ENCODE results near the gene HCFC2. TPM values are rescaled to one million over a fixed set of nuclear protein-coding genes. Genes with fewer than 3 reads are reported as not detected.

The HCFC2 gene
- total and polyA plus RNA-seq, 4 experiments from 2014 or later: 4.1 to 18.5 (median 13.4) TPM

- peaks cover 30 to 49% (median 34%) of the 10 kb centered on the region in 4 donors for H3K4me1 Mint-ChIP-seq
- Histone ChIP-seq H3K36me3 (ENCODE audit: insufficient read depth, low read length) (peaks cover 3% of the 10 kb centered on the region), H3K27me3 (ENCODE audit: insufficient read depth, low read length) (no peaks in the 10 kb centered on the region), H3K4me1 (ENCODE audit: insufficient read depth, low read length) (peaks cover 47% of the 10 kb centered on the region), H3K9me3 (ENCODE audit: control insufficient read depth in 1 of 2, low read length in 2 of 2) (no peaks in the 10 kb centered on the region), H3K4me3 (ENCODE audit: low read length in 2 of 2) (no peak overlapping the region), H3K27ac (ENCODE audit: low read depth, low read length) (no peak overlapping the region)
- peak overlapping the region in 2 of 7 donors; percentile 44 to 62 for H3K27ac Mint-ChIP-seq
- H3K27me3 Mint-ChIP-seq: no peaks in the 10 kb centered on the region
- POLR2A ChIA-PET (ENCODE audit: partially characterized antibody): no interaction called here
- H3K36me3 Mint-ChIP-seq: peaks cover 26 to 44% of the 10 kb centered on the region in 2 donors
- intact Hi-C loops (cut with micrococcal nuclease): no loop called here
- peak overlapping the region in 1 of 8 donors; percentile 27 for H3K4me3 Mint-ChIP-seq
- CTCF ChIA-PET (ENCODE audit: partially characterized antibody): interaction anchor here (2.7 kb wide), 1 partner anchor 23 kb away, joined by 13 read pairs; no protein-coding TSS in a partner anchor
- H3K9me3 Mint-ChIP-seq: no peaks in the 10 kb centered on the region
- no peak for DNase-seq
Measured at GRCh38 chr12:104132351-104132956, 68.1 kb downstream of the HCFC2 start.

- Histone ChIP-seq H3K27ac (ENCODE audit: low read depth, low read length) (no peak overlapping the region), H3K4me3 (ENCODE audit: low read length in 2 of 2) (no peak overlapping the region), H3K9me3 (ENCODE audit: control insufficient read depth in 1 of 2, low read length in 2 of 2) (no peaks in the 10 kb centered on the region), H3K36me3 (ENCODE audit: insufficient read depth, low read length) (peaks cover 3% of the 10 kb centered on the region), H3K4me1 (ENCODE audit: insufficient read depth, low read length) (peaks cover 47% of the 10 kb centered on the region), H3K27me3 (ENCODE audit: insufficient read depth, low read length) (no peaks in the 10 kb centered on the region)
- no peaks in the 10 kb centered on the region for H3K27me3 Mint-ChIP-seq
- no peak for DNase-seq
- peaks cover 26 to 36% of the 10 kb centered on the region in 2 donors for H3K36me3 Mint-ChIP-seq
- H3K4me3 Mint-ChIP-seq: no peak overlapping the region
- POLR2A ChIA-PET (ENCODE audit: partially characterized antibody): no interaction called here
- intact Hi-C loops (cut with micrococcal nuclease): no loop called here
- CTCF ChIA-PET (ENCODE audit: partially characterized antibody): interaction anchor here (0.6 to 2.7 kb wide), 2 partner anchors 24 to 76 kb away, joined by 3 to 13 read pairs; no protein-coding TSS in a partner anchor
- H3K4me1 Mint-ChIP-seq: peaks cover 29 to 49% (median 33%) of the 10 kb centered on the region in 4 donors
- no peak overlapping the region for H3K27ac Mint-ChIP-seq
- no peaks in the 10 kb centered on the region for H3K9me3 Mint-ChIP-seq
Measured at GRCh38 chr12:104133321-104133720, 69.0 kb downstream of the HCFC2 start.

GRCh38 chr12:104133866-104134265, 69.5 kb downstream of the HCFC2 start:
- Histone ChIP-seq H3K4me1 (ENCODE audit: insufficient read depth, low read length) (peaks cover 51% of the 10 kb centered on the region), H3K36me3 (ENCODE audit: insufficient read depth, low read length) (peaks cover 3% of the 10 kb centered on the region), H3K9me3 (ENCODE audit: control insufficient read depth in 1 of 2, low read length in 2 of 2) (no peaks in the 10 kb centered on the region), H3K4me3 (ENCODE audit: low read length in 2 of 2) (no peak overlapping the region), H3K27me3 (ENCODE audit: insufficient read depth, low read length) (no peaks in the 10 kb centered on the region), H3K27ac (ENCODE audit: low read depth, low read length) (no peak overlapping the region)
- peaks cover 28 to 48% (median 33%) of the 10 kb centered on the region in 4 donors for H3K4me1 Mint-ChIP-seq
- peaks cover 25 to 34% of the 10 kb centered on the region in 2 donors for H3K36me3 Mint-ChIP-seq
- ChIA-PET POLR2A (ENCODE audit: partially characterized antibody) (no interaction called here), CTCF (ENCODE audit: partially characterized antibody) (interaction anchor here (0.6 to 2.7 kb wide), 2 partner anchors 25 to 76 kb away, joined by 3 to 13 read pairs; no protein-coding TSS in a partner anchor)
- DNase-seq: no peak
- H3K9me3 Mint-ChIP-seq: no peaks in the 10 kb centered on the region
- no peaks in the 10 kb centered on the region for H3K27me3 Mint-ChIP-seq
- no peak overlapping the region for H3K4me3 Mint-ChIP-seq
- intact Hi-C loops (cut with micrococcal nuclease): no loop called here
- H3K27ac Mint-ChIP-seq: no peak overlapping the region

- no peak for DNase-seq
- intact Hi-C loops (cut with micrococcal nuclease): loop anchor here (5.0 kb wide), 1 partner anchor 168 kb away; the partner anchor contains the start of gene TDG
- no peak overlapping the region for H3K4me3 ChIP-seq (ENCODE audit: low read length in 2 of 2)
- no peak overlapping the region for H3K27ac ChIP-seq (ENCODE audit: low read depth, low read length)
- Mint-ChIP-seq H3K27ac (no peak overlapping the region), H3K9me3 (no peaks in the 10 kb centered on the region), H3K4me1 (peaks cover 25 to 42% (median 32%) of the 10 kb centered on the region in 4 donors), H3K36me3 (peaks cover 16 to 25% of the 10 kb centered on the region in 2 donors), H3K4me3 (no peak overlapping the region), H3K27me3 (no peaks in the 10 kb centered on the region)
- peaks cover 51% of the 10 kb centered on the region for H3K4me1 ChIP-seq (ENCODE audit: insufficient read depth, low read length)
- no peaks in the 10 kb centered on the region for H3K9me3 ChIP-seq (ENCODE audit: control insufficient read depth in 1 of 2, low read length in 2 of 2)
- H3K36me3 ChIP-seq (ENCODE audit: insufficient read depth, low read length): peaks cover 3% of the 10 kb centered on the region
- H3K27me3 ChIP-seq (ENCODE audit: insufficient read depth, low read length): no peaks in the 10 kb centered on the region
- CTCF ChIA-PET (ENCODE audit: partially characterized antibody): interaction anchor here (2.7 kb wide), 1 partner anchor 26 kb away, joined by 13 read pairs; no protein-coding TSS in a partner anchor
- POLR2A ChIA-PET (ENCODE audit: partially characterized antibody): no interaction called here
Measured at GRCh38 chr12:104134882-104135281, 70.6 kb downstream of the HCFC2 start.

- Histone ChIP-seq H3K36me3 (ENCODE audit: insufficient read depth, low read length) (peaks cover 3% of the 10 kb centered on the region), H3K27ac (ENCODE audit: low read depth, low read length) (peak overlapping the region; percentile 75), H3K27me3 (ENCODE audit: insufficient read depth, low read length) (no peaks in the 10 kb centered on the region), H3K4me1 (ENCODE audit: insufficient read depth, low read length) (peaks cover 45% of the 10 kb centered on the region), H3K9me3 (ENCODE audit: control insufficient read depth in 1 of 2, low read length in 2 of 2) (no peaks in the 10 kb centered on the region), H3K4me3 (ENCODE audit: low read length in 2 of 2) (peak overlapping the region; percentile 37 to 66)
- Mint-ChIP-seq H3K9me3 (no peaks in the 10 kb centered on the region), H3K4me3 (peak overlapping the region; percentile 90 to 95 (median 94)), H3K4me1 (peaks cover 20 to 30% (median 25%) of the 10 kb centered on the region in 4 donors), H3K27ac (peak overlapping the region in 6 of 7 donors; percentile 85 to 97 (median 92)), H3K36me3 (peaks cover 8 to 15% of the 10 kb centered on the region in 2 donors), H3K27me3 (no peaks in the 10 kb centered on the region)
- POLR2A ChIA-PET (ENCODE audit: partially characterized antibody): interaction anchor here (0.6 to 3.6 kb wide), 5 partner anchors 9 to 272 kb away, joined by 3 to 33 read pairs (median 8); partner anchors contain the start of gene HSP90B1
- CTCF ChIA-PET (ENCODE audit: partially characterized antibody): interaction anchor here (1.2 kb wide), 1 partner anchor 152 kb away, joined by 3 read pairs; no protein-coding TSS in a partner anchor
- intact Hi-C loops (cut with micrococcal nuclease): loop anchor here (5.0 kb wide), 1 partner anchor 169 kb away; the partner anchor contains the start of gene TDG
- no peak for DNase-seq
Measured at GRCh38 chr12:104136577-104136976, 72.2 kb downstream of the HCFC2 start.

- H3K9me3 Mint-ChIP-seq: no peaks in the 10 kb centered on the region
- CTCF ChIA-PET (ENCODE audit: partially characterized antibody): interaction anchor here (0.5 to 1.5 kb wide), 5 partner anchors 9 to 152 kb away, joined by 3 to 5 read pairs (median 3); no protein-coding TSS in a partner anchor
- H3K27ac Mint-ChIP-seq: peak overlapping the region; percentile 85 to 97 (median 92)
- POLR2A ChIA-PET (ENCODE audit: partially characterized antibody): interaction anchor here (0.7 to 3.6 kb wide), 16 partner anchors 11 to 1098 kb away, joined by 3 to 33 read pairs (median 5); partner anchors contain the start of genes EID3, HCFC2, HSP90B1 and NT5DC3
- no peaks in the 10 kb centered on the region for H3K27me3 Mint-ChIP-seq
- DNase-seq: peak; percentile 38 to 60 (median 47)
- peak overlapping the region; percentile 37 to 66 for H3K4me3 ChIP-seq (ENCODE audit: low read length in 2 of 2)
- no peaks in the 10 kb centered on the region for H3K9me3 ChIP-seq (ENCODE audit: control insufficient read depth in 1 of 2, low read length in 2 of 2)
- peaks cover 40% of the 10 kb centered on the region for H3K4me1 ChIP-seq (ENCODE audit: insufficient read depth, low read length)
- peaks cover 17 to 26% (median 21%) of the 10 kb centered on the region in 4 donors for H3K4me1 Mint-ChIP-seq
- peaks cover 3% of the 10 kb centered on the region for H3K36me3 ChIP-seq (ENCODE audit: insufficient read depth, low read length)
- no peaks in the 10 kb centered on the region for H3K27me3 ChIP-seq (ENCODE audit: insufficient read depth, low read length)
- H3K4me3 Mint-ChIP-seq: peak overlapping the region; percentile 90 to 95 (median 94)
- H3K36me3 Mint-ChIP-seq: peaks cover 5 to 12% of the 10 kb centered on the region in 2 donors
- intact Hi-C loops (cut with micrococcal nuclease): loop anchor here (5.0 kb wide), 1 partner anchor 170 kb away; the partner anchor contains the start of gene TDG
- H3K27ac ChIP-seq (ENCODE audit: low read depth, low read length): peak overlapping the region; percentile 75
Measured at GRCh38 chr12:104137001-104137901, 72.9 kb downstream of the HCFC2 start.
